HG03060 (cell line): ENCODE measurements around the gene CARD9.

Experiments
- ATAC-seq: cut with Tn5 transposase; IDR thresholded peaks from one replicate; pipeline ENCODE4 v1.9.1; 2021; ENCODE audit warnings: low read depth, moderate number of reproducible peaks; ENCODE audit not compliant: unreplicated experiment

CARD9 gene

DNA sequence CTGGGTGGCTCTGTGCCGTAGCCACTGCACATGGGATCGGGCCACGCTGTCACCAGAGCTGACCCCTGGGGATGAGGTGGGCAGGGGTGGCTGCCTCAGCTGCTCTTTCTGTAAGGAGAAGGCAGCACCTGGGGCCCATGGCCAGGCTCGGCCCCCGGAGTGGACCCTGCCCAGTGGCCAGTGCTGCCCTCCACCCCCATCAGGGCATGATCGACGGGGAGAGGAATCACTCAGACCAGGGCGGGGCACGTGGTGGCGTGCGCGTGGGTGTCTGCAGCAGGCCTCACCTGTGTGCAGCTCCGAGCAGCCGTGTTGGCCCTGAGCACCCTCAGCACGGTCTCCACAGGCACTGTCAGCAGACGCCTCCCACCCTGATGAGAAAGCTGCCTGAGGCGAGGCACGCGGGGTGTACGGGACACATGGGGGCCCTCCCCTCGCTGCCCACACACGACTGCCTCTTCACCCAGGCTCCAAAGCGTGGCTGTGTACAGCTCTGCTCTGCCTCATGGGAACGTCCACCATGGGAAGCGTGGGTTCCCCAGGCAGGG is 8.6 kb upstream of the CARD9 start:
- no peak for ATAC-seq

- ATAC-seq = no peak
Measured at GRCh38 chr9:136381311-136381710, 7.8 kb upstream of the CARD9 start.

DNA sequence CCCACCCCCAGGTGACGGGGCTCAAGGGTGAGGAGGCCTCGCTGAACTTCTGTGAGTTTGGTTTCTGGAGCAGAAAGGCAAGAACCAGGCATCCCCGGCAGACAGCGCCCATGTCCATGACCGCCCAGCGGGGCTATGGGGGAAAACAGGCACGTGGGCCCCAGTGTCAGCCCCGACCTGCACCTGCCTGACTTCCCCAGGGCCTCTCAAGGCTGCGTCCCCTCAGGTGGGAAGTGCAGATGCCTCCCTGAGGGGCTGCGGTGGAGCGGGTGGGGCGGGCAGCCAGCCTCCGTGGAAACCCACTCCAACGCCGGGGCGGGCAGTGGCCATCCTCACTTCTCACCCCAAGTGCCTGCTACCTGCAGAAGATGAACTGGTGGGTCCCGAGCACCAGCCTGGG is 6.9 kb upstream of the CARD9 start:
- ATAC-seq = no peak

DNA sequence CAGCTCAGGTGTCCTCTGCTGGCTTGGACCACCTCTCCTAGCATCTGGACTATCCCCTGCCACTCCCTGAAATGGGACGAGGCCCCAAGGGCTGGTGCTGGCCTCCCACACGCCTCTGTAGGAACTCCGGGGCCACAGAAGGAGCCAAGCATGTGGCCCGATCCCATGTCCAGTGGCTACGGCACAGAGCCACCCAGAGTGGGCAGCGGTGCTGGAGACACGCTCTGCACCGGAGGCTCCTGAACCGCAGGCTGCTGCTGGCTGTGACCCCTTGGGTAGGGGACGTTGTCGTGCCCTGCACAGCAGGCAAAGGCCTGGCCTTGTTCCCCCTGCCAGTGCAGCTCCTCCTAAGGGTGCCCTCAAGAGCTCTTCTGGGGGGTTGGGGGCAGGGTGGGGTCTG is 6.4 kb upstream of the CARD9 start:
- ATAC-seq = no peak

DNA sequence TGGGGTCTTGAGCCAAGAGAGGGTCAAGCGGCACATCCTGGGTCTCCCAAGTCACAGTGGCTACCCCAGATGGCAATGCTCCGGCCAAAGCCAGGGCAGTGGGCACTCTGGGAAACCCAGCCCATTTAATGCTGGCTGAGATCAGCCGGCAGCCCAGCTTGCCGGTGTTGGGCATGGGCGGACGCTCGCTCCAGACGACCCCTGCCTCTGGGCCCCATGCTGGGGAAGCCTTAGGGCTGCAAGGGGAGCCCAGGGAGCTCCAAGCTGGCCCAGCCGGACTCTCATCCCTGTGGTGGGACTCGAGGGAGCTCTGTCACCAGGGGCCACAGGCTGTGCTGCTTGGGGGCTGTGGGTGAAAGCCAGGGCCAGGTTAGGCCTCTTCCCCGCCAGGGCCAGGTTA is 5.9 kb upstream of the CARD9 start:
- no peak for ATAC-seq

- ATAC-seq = no peak
Measured at GRCh38 chr9:136379003-136379287, 5.5 kb upstream of the CARD9 start.

GRCh38 chr9:136378170-136379002 is 4.9 kb upstream of the CARD9 start:
- no peak for ATAC-seq

- no peak for ATAC-seq
Measured at GRCh38 chr9:136377341-136378169, 4.1 kb upstream of the CARD9 start.

GRCh38 chr9:136376457-136376856 is 3.0 kb upstream of the CARD9 start:
- no peak for ATAC-seq

- no peak for ATAC-seq
Measured at GRCh38 chr9:136375096-136375495, 1.6 kb upstream of the CARD9 start.

DNA sequence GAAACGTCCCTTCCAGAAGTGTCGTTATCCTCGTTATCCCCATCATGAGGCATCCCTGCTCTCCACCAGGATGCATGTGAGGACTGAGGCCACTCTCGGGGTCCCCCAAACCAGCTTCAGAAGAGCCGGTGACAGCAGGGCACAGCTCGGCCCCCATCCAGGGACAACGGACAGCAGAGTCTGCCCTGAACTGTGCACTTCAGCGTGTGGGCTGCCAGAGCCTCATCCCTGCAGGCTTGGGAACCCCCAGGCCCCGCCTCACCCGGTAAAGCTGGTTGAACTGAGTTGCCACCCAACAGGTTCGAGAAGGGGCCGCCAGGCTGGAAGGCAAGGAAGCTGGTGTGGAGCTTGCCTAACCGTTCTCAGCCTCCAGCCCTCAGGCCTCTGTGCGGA is 710 bp upstream of the CARD9 start:
- ATAC-seq = no peak

DNA sequence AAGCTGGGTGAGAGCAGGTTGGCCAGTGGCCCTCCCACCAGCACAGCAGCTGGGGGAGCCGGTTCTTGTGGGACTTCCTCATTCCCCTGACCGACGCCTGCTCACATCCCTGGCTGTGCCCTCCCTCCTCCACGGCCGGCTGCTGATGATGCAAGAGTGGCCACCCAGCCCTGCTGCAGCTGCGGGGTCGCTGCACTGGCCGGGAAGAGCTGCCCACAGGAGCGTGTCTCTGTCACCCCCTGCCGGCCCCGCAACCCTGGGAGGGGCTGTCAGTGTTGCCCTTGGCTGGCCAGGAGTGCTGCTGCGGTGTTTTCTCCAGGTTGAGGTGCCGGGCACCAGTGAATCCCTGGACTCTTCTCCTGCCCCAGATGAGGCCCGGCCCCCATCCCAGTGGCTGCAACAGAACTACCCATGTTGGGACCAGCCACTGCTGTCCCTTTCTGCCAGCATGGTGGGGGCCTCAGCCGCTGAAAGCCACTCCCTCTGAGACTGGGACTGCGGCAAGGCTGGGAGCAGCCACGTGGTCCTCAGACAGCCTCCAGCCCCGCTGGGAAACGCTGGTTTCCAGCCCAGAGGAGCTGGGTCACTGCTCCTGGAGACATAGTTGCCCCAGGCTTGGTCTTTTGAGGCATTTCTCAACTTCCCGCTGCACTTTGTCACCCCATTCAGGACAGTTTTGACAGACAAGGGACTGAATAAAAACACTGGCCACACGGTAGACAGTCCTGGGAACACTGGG is 739 bp downstream of the CARD9 start:
- no peak for ATAC-seq

DNA sequence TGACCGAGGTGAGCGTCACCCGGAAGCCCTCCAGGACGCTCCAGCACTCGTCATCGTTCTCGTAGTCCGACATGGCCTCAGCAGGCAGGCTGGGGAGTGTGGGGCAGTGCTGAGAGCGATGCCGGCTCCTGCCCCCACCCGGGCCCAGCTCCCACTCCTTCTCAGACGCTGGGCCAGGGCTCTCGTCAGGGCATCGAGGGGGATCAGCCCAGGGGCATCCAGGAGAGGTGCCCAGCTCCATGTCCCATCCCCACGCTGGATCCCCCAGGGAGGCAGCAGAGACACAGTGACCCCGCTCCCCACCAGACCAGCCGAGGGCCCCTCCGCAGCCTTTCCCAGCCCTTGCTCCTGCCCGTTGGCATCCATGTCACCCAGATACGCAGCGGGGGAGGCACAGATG is 1.5 kb downstream of the CARD9 start:
- ATAC-seq = no peak

- ATAC-seq = no peak
Measured at GRCh38 chr9:136371533-136371880, 2.0 kb downstream of the CARD9 start.

GRCh38 chr9:136370687-136371532 is 2.6 kb downstream of the CARD9 start:
- no peak for ATAC-seq

DNA sequence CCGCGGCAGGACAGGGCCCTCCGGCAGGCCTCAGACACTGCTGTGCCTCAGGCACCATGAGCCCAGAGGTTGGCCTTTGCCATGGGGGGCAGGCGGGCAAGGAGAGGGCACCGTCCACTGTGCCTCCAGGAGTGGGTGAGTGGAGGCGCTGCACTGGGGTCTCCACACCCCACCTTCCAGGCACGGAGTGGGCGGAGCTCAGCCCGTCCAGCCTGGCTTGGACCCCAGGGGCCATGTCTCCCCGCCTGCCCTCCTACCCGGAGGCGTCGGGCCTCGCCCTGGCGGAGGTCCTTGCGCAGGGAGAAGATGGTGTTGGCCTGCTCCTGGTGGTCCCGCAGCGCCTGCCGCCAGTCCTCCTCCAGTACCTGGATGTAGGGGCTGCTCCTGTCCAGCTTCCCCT is 3.4 kb downstream of the CARD9 start:
- no peak for ATAC-seq

DNA sequence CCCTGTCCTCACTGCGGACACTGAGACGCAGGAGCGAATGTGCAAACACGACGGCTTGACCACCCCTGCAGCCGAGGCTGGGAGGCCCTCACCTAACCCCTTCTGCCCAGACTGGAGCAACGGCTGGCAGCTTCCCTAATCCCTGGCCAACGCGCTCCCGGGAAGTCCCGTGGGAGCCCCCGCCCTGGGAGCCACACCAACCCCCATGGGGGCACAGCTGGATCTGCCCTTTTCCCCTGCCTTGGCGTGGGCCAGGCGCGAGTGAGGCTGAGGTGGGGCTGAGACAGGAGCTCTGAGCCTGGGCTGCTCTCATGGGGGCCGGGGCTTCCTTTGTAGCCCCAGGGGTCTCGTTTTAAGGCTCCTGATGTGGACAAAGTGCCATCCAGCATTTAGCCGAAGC is 5.3 kb downstream of the CARD9 start:
- ATAC-seq = no peak

GRCh38 chr9:136367296-136368145 is 5.9 kb downstream of the CARD9 start:
- ATAC-seq = no peak

DNA sequence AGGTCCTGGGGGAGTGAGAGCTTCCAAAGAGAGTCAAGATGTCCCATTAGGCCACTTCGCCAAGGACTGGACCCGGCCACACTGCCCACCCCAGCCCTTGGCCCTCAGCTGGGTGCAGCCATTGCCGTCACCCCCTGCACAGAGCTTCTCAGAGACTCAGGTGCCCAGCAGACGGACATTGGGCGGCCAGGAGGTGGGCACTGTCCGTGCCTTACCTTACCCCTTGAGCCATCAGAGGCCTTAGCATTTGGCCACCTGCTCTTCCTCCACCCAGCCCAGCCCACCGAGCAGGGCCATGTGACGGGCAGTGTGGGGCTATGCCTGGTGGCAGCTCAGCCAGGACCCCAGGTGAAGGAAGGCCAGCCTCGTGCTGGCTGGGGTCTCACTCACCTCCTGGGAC is 6.6 kb downstream of the CARD9 start:
- no peak for ATAC-seq
